ENCODE results near the gene SEMA5A.

DNA sequence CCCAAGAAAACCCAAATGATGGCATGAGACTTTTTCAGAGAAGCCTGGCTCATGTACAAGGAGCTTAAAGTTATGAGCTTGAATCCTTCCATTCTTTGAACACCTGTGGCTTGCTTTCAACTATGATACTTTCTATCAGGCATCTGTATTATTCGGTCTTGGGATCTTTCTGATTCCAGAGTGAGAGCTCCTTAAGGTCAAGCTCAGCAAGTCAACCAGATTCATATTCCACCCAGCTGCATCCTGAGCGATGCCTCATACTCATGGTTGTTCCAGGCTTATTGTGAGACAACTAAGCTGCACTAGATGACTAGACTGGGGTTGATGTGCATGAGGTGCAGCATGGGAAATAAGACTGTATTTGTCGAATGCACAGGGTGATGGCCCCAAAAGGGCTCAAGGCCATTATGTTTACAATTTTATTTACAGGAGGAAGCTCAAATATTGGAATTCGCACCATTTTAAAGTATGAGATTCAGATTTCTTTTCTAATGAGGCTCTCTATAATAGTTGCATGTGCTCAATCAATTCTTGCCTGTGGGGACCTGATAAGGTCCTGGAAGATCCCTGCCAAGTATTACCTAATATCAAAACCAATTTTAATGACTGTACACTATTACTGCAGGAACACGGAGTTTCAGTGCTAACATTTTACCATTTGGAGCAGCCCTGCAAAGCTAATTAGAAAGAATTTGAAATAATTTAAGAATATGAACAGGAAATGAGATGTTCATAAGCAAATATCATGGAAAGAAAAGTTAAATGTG is 453.8 kb downstream of the SEMA5A start:
- TF ChIP-seq, protein P1, sequence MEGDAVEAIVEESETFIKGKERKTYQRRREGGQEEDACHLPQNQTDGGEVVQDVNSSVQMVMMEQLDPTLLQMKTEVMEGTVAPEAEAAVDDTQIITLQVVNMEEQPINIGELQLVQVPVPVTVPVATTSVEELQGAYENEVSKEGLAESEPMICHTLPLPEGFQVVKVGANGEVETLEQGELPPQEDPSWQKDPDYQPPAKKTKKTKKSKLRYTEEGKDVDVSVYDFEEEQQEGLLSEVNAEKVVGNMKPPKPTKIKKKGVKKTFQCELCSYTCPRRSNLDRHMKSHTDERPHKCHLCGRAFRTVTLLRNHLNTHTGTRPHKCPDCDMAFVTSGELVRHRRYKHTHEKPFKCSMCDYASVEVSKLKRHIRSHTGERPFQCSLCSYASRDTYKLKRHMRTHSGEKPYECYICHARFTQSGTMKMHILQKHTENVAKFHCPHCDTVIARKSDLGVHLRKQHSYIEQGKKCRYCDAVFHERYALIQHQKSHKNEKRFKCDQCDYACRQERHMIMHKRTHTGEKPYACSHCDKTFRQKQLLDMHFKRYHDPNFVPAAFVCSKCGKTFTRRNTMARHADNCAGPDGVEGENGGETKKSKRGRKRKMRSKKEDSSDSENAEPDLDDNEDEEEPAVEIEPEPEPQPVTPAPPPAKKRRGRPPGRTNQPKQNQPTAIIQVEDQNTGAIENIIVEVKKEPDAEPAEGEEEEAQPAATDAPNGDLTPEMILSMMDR (IDR thresholded peaks at IDR 0.05), result no peak
- TF ChIP-seq POLR2A (IDR thresholded peaks at IDR 0.05), result no peak
